GM18951 (cell line): Measurements from ENCODE around the gene ELP5.
A peak's percentile ranks its signal among the peaks of the same experiment; 100 is the strongest.

ENCODE experiments used
- POLR2A ChIP-seq: IDR thresholded peaks from 4 replicates; pipeline ENCODE4 v1.6.1; 2011; ENCODE audit warnings: mild to moderate bottlenecking; ENCODE audit not compliant: insufficient read length, insufficient read depth; ENCODE audit errors: extremely low read depth
- in situ Hi-C: fragments of 300-500 bp; cut with MboI; formaldehyde crosslinking; loops from one replicate; pipeline ENCODE4 v1.12.0; 2022; ENCODE audit warnings: low sequenced_read_pairs, mixed read lengths, inconsistent platforms; ENCODE audit not compliant: unreplicated experiment

The ELP5 gene

GRCh38 chr17:7293816-7294613 lies 42.0 kb downstream of the ELP5 start:
- in situ Hi-C loops, result no loop called here
- no peak for TF ChIP-seq POLR2A

GRCh38 chr17:7294614-7295153 lies 42.7 kb downstream of the ELP5 start, which contains the start of gene YBX2:
TSS of gene YBX2 (minus strand) at chr17:7294639. CDS start at chr17:7294500, 139 bp downstream.
- TF ChIP-seq POLR2A, result no peak
- in situ Hi-C loops, result no loop called here

GRCh38 chr17:7295230-7296180 lies 43.5 kb downstream of the ELP5 start:
- in situ Hi-C loops, result no loop called here
- no peak for TF ChIP-seq POLR2A

GRCh38 chr17:7296189-7296861 lies 44.3 kb downstream of the ELP5 start:
- TF ChIP-seq POLR2A, result no peak
- in situ Hi-C loops, result no loop called here

- TF ChIP-seq POLR2A, result no peak
- in situ Hi-C loops, result no loop called here
Observed at GRCh38 chr17:7304179-7304578, 52.2 kb downstream of the ELP5 start.

- in situ Hi-C loops, result no loop called here
- TF ChIP-seq POLR2A, result peak; percentile 70
Observed at GRCh38 chr17:7306911-7307685, 55.1 kb downstream of the ELP5 start, which contains the start of gene EIF5A. TSS of gene EIF5A (plus strand) at chr17:7307628. CDS start at chr17:7309636, 2,008 bp downstream.

- TF ChIP-seq POLR2A, result no peak
- in situ Hi-C loops, result no loop called here
Observed at GRCh38 chr17:7307686-7308624, 55.9 kb downstream of the ELP5 start.

- TF ChIP-seq POLR2A, result peak; percentile 41
- in situ Hi-C loops, result no loop called here
Observed at GRCh38 chr17:7308625-7309433, 56.8 kb downstream of the ELP5 start.
